Spleen (tissue), 11 donors: Measurements from ENCODE around the gene FAM53B. TPM values are rescaled to one million over a fixed set of nuclear protein-coding genes. Genes with fewer than 3 reads are reported as not detected.

Source experiments
- DNase-seq: peaks from one replicate; pipeline ENCODE4 v3.0.0-alpha.2; 2020
- H3K27ac ChIP-seq, 8 donors: fragments of 200-600 bp; sonication (generic) in 7 of 8; 1 replicate in 4 of 8; 2 replicates in 4 of 8; pipeline versions ENCODE4 v1.5.0 to v1.8.0; 2016 to 2021; ENCODE audit warnings: inconsistent platforms in 4 of 8, mild to moderate bottlenecking in 4 of 8, moderate library complexity in 1 of 8
- H3K27me3 ChIP-seq, 7 donors: fragments of 200-600 bp; sonication (generic) in 6 of 7; replicated peaks in 1 of 7; 1 replicate in 4 of 7; 2 replicates in 3 of 7; pipeline versions ENCODE4 v1.5.0 to v1.8.0; 2016 to 2021; ENCODE audit warnings: inconsistent platforms in 3 of 7, mild to moderate bottlenecking in 1 of 7
- H3K36me3 ChIP-seq, 6 donors: fragments of 200-600 bp; sonication (generic) in 5 of 6; 1 replicate in 4 of 6; 2 replicates in 2 of 6; pipeline versions ENCODE4 v1.5.0 to v1.8.0; 2016 to 2021; ENCODE audit warnings: inconsistent platforms in 2 of 6
- H3K4me1 ChIP-seq, 6 donors: fragments of 200-600 bp; sonication (generic) in 5 of 6; 1 replicate in 3 of 6; 2 replicates in 3 of 6; pipeline versions ENCODE4 v1.5.0 to v1.8.0; 2016 to 2021; ENCODE audit warnings: inconsistent platforms in 3 of 6
- H3K4me3 ChIP-seq, 8 donors: fragments of 200-600 bp; sonication (generic) in 7 of 8; 1 replicate in 4 of 8; 2 replicates in 4 of 8; pipeline versions ENCODE4 v1.5.0 to v1.8.0; 2016 to 2021; ENCODE audit warnings: inconsistent platforms in 4 of 8, mild to moderate bottlenecking in 4 of 8, moderate library complexity in 2 of 8
- H3K9me3 ChIP-seq, 8 donors: fragments of 200-600 bp; sonication (generic) in 7 of 8; 1 replicate in 4 of 8; 2 replicates in 4 of 8; pipeline versions ENCODE4 v1.5.0 to v1.8.0; 2016 to 2021; ENCODE audit warnings: inconsistent platforms in 4 of 8
- POLR2A ChIP-seq, 3 donors: fragments of 450-650 bp; IDR thresholded peaks; one replicate each; pipeline ENCODE4 v1.5.1; 2017; ENCODE audit warnings: antibody characterized with exemption in 3 of 3, mild to moderate bottlenecking in 1 of 3
- POLR2AphosphoS5 ChIP-seq, 3 donors: sonication (generic); formaldehyde crosslinking; IDR thresholded peaks; one replicate each; pipeline ENCODE4 v1.5.1; 2017; ENCODE audit warnings: antibody characterized with exemption in 3 of 3
- WGBS, 5 donors: extraction: QIAGEN DNeasy Blood & Tissue Kit in 3 of 5; methylation state at CpG; one replicate each; pipeline versions ENCODE4 v1.1.5 to v1.1.7; 2013 to 2018; 5-methylcytosine and 5-hydroxymethylcytosine counted together
- intact Hi-C: fragments of 100-400 bp; cut with DNase I; formaldehyde crosslinking; loops from one replicate; pipeline ENCODE4 v1.15.0; 2023; ENCODE audit warnings: low total_unique reads
- polyA plus RNA-seq, 3 donors: library from polyadenylated mRNA; stranded (reverse); fragments of 200-250 nt; gene quantifications; one replicate each; pipeline ENCODE4 v1.2.1, GENCODE V29; 2013
- total RNA-seq, 7 donors: library from RNA; depleted of rRNA in 3 of 7; stranded (reverse); fragments of >200 nt in 3 of 7; fragmentation: NEBNext Ultra II Directional in 4 of 7; extraction: Animal tissue kit (Norgen Biotek cat#: 25700) in 4 of 7; gene quantifications; one replicate each; pipeline versions ENCODE4 v1.1.0 to v1.2.1, GENCODE V29; 2016 to 2021
- TF ChIP-seq, protein P1 (sequence below), 11 experiments: fragments of 200-600 bp in 7 of 11; fragments of 450-650 bp in 4 of 11; sonication (generic) in 4 of 11; IDR thresholded peaks in 8 of 11; conservative IDR thresholded peaks in 3 of 11; 1 replicate in 7 of 11; 2 replicates in 4 of 11; pipeline versions ENCODE4 v1.4.0 to v1.8.0; 2016 to 2021; ENCODE audit warnings: antibody characterized with exemption in 11 of 11, inconsistent platforms in 4 of 11, mild to moderate bottlenecking in 1 of 11
- donor health status: healthy with polysubstance abuse.
- donor health status: DM: no; HTN: no; CAD: no; lungs with moderate emphysema.
- donor health status: DM: no; HTN: no; CAD: no.
- donor health status: Bipolar disorder and iron deficiency.
- donor health status: healthy.
- donor health status: DM: no; HTN: no; CAD: no.
- donor health status: DM: yes; HTN: yes; CAD: no.

FAM53B gene
- total and polyA plus RNA-seq, 10 donors, result 13.3 to 94.0 (median 56.2) TPM

DNA sequence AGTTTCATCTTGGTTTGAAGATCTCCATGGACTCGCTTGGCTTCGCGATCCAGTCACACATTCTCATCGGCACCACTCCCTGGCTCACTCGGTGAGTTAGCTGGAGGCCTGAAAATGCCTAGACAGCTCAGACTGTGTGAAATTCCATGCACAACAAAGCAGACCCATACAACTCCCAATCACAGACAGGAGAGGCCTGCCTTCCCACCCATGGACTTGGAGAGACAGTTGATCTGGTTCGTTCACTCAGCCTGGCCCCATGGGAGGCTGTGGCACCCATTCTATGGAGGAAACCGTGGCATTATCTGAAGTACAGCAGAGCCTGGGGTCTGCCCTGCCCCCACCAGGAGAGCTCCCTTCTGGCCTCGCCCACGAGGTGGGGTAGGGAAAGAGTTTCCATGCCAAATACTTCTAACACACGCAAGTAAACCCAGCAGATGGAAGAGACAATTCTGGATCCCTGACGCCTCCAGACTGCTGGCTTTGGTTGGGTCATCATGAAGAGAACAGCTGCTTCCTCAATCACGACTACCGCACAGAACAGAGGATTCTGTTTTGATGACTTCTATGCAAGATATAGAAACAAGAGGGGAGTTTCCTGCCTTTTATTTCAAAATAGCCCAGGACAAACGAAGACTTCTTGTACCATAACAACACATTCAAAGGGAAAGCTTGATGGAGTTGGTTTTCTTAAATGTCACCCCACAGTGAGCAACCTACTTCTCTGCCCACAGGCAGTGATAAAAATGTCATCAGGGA is 15.9 kb downstream of the FAM53B start:
- peak overlapping the region; percentile 63 to 95 (median 86) for H3K27ac ChIP-seq
- DNase-seq, result peak; percentile 79
- H3K4me3 ChIP-seq, result peak overlapping the region in 1 of 8 donors; percentile 47

DNA sequence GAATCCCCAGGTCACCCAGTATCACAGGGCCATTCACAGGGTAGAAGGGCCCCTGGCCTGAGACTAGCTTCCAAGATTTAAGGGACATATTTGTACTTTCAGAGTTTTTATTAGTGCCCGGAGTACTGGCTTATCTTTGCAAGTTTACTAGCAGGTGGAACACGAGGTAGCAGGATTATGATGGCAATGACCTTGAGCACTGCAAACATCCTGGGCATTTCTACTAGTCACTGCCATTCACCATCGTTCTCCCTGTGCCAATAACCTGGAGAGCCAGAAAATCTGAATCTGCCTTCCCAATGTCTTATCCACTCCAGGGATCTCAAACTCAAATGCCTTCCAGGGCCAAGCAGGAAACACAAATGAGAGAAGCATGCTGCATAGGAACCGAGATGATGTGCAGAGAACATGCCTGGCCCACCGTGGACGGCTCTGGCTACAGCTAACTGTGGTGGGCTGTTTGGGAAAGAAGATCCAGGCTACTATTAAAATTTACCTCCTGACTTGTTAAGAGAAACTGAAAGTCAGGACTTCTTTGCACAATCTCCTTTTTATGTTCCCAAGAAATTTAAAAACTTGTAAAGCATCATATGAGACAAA is 16.7 kb downstream of the FAM53B start:
- Histone ChIP-seq H3K9me3 (no peaks in the 10 kb centered on the region), H3K36me3 (peaks cover 0 to 29% (median 0%) of the 10 kb centered on the region in 6 donors), H3K27ac (peak overlapping the region; percentile 63 to 95 (median 86)), H3K4me1 (peaks cover 76 to 100% (median 99%) of the 10 kb centered on the region in 6 donors), H3K27me3 (no peaks in the 10 kb centered on the region), H3K4me3 (no peak overlapping the region)
- intact Hi-C loops, result no loop called here
- DNase-seq, result peak; percentile 65
- 79 to 85% (median 81%) methylated on average over 6 of the region's 6 CpGs for WGBS, 5 donors
- no peak for TF ChIP-seq POLR2AphosphoS5 (IDR thresholded peaks at IDR 0.05)
- TF ChIP-seq POLR2A (IDR thresholded peaks at IDR 0.05), result no peak
- TF ChIP-seq, protein P1, sequence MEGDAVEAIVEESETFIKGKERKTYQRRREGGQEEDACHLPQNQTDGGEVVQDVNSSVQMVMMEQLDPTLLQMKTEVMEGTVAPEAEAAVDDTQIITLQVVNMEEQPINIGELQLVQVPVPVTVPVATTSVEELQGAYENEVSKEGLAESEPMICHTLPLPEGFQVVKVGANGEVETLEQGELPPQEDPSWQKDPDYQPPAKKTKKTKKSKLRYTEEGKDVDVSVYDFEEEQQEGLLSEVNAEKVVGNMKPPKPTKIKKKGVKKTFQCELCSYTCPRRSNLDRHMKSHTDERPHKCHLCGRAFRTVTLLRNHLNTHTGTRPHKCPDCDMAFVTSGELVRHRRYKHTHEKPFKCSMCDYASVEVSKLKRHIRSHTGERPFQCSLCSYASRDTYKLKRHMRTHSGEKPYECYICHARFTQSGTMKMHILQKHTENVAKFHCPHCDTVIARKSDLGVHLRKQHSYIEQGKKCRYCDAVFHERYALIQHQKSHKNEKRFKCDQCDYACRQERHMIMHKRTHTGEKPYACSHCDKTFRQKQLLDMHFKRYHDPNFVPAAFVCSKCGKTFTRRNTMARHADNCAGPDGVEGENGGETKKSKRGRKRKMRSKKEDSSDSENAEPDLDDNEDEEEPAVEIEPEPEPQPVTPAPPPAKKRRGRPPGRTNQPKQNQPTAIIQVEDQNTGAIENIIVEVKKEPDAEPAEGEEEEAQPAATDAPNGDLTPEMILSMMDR (IDR thresholded peaks at IDR 0.05 in 8 of 11, conservative IDR thresholded peaks at IDR 0.05 in 3 of 11), result no peak

More for the DNA sequence above, 15.9 kb downstream of the FAM53B start:
- Histone ChIP-seq H3K36me3 (peaks cover 0 to 37% (median 0%) of the 10 kb centered on the region in 6 donors), H3K27me3 (no peaks in the 10 kb centered on the region), H3K4me1 (peaks cover 76 to 100% (median 99%) of the 10 kb centered on the region in 6 donors), H3K9me3 (no peaks in the 10 kb centered on the region)
- TF ChIP-seq POLR2AphosphoS5 (IDR thresholded peaks at IDR 0.05) (peak in 2 of 3 donors; percentile 43 to 83), POLR2A (IDR thresholded peaks at IDR 0.05) (no peak)
- 46 to 53% (median 50%) methylated on average over 14 of the region's 14 CpGs for WGBS, 5 donors
- intact Hi-C loops, result no loop called here

DNA sequence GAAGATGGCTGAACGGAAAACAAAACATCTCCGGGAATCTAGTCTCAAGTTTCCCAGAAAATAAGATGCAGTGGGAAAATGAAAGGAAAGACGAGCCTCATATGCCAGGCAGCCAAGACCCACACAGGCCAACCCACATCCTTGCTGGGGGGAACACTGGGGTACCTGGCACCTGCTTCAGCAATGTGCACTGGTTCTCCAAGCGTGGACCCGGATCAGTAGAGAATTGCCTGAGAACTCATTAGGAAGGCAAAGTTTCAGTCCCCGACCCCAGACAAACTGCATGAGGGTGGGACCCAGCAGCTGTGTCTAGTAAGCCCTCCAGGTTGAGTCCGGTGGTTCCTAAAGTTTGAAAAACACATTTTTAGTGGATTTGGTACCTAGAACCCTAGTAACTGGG is 18.4 kb downstream of the FAM53B start:
- no peaks in the 10 kb centered on the region for H3K27me3 ChIP-seq
- peak overlapping the region in 6 of 8 donors; percentile 12 to 95 (median 92) for H3K27ac ChIP-seq
- DNase-seq, result peak; percentile 42
- TF ChIP-seq, protein P1 (IDR thresholded peaks at IDR 0.05 in 8 of 11, conservative IDR thresholded peaks at IDR 0.05 in 3 of 11), result no peak
- TF ChIP-seq POLR2A (IDR thresholded peaks at IDR 0.05) (no peak), POLR2AphosphoS5 (IDR thresholded peaks at IDR 0.05) (no peak)
- H3K36me3 ChIP-seq, result peaks cover 0 to 20% (median 0%) of the 10 kb centered on the region in 6 donors
- WGBS, 5 donors, result 83 to 96% (median 87%) methylated on average over 7 of the region's 7 CpGs
- H3K9me3 ChIP-seq, result no peaks in the 10 kb centered on the region
- H3K4me1 ChIP-seq, result peaks cover 84 to 100% (median 99%) of the 10 kb centered on the region in 6 donors
- intact Hi-C loops, result no loop called here
- H3K4me3 ChIP-seq, result no peak overlapping the region

DNA sequence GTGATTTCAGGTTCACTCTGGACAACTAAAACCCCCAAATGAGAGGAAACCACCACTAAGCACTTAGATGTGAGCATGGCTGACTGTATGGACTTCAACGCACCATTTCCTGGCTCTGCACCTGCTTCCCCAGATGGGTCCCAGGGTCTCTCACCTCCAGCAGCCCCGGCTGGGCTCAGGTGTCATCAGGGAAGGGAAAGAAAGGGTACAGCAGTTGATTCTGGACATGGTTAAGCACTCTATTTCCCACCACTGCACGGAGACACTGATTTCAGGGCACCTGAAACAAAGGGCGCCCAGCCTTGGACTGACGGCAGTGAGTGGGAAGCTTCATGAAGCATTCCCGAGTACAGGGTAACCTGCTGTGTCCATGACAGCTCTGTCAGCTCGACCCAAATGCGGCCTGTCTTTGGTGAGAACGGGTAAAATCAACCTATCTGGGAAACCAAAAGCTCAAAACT is 19.0 kb downstream of the FAM53B start:
- 80 to 89% (median 84%) methylated on average over 9 of the region's 9 CpGs for WGBS, 5 donors
- no peak for TF ChIP-seq POLR2A (IDR thresholded peaks at IDR 0.05)
- TF ChIP-seq POLR2AphosphoS5 (IDR thresholded peaks at IDR 0.05), result no peak
- TF ChIP-seq, protein P1 (IDR thresholded peaks at IDR 0.05 in 8 of 11, conservative IDR thresholded peaks at IDR 0.05 in 3 of 11), result no peak
- Histone ChIP-seq H3K4me1 (peaks cover 86 to 100% (median 99%) of the 10 kb centered on the region in 6 donors), H3K9me3 (no peaks in the 10 kb centered on the region), H3K27ac (peak overlapping the region; percentile 37 to 95 (median 92)), H3K4me3 (peak overlapping the region in 1 of 8 donors; percentile 39), H3K27me3 (no peaks in the 10 kb centered on the region), H3K36me3 (peaks cover 0 to 18% (median 0%) of the 10 kb centered on the region in 6 donors)
- DNase-seq, result no peak
- intact Hi-C loops, result no loop called here
